ENCODE data around the gene CMTM2. TPM values are rescaled to one million over a fixed set of nuclear protein-coding genes. Genes with fewer than 3 reads are reported as not detected.

Gene CMTM2
- total and polyA plus RNA-seq, 2 donors (not counting 1 experiment from before 2014, with no cell fraction given) = not detected

GRCh38 chr16:66612422-66612821 lies 33.2 kb downstream of the CMTM2 start:
- POLR2A ChIA-PET = no interaction called here
- CTCF ChIA-PET = no interaction called here

DNA sequence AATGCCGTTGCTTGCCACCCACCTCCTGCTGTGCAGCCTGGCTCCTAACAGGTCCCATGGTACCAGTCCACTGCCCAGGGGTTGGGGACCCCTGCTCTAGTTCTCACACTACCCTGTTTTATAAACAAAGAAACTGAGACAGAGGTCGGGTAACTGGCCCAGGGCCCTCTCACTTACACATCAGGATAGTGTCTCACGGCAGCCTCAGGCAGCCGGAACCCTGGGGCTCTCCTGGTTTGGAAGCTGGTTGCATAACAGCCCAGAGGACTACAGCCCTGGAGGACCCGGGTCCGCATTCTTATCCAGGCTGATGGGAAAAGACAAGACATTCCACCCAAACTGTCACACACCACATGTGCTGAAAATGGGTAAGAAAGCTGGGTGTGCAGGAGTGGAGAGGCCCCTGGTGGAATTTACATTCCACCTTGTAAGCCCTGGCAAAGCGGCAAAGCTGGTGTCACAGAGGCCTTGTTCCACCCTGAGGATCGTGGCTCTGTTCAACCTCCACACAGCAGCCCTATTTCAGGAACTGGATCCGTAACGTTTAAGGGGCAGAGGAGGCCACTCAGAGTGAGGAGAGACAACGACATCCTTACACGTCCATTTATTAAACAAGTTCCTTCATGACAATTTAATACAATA lies 35.0 kb downstream of the CMTM2 start:
- Histone ChIP-seq H3K36me3 (replicated peaks in 1 of 2; ENCODE audit: control extremely low read depth in 1 of 2, control insufficient read depth in 1 of 2, extremely low read depth in 1 of 2, insufficient read depth in 2 of 2, low read length in 1 of 2) (peaks cover 0 to 4% of the 10 kb centered on the region in 2 experiments), H3K4me3 (ENCODE audit: control extremely low read depth in 1 of 5, extremely low read depth in 1 of 5, insufficient read depth in 1 of 5, low read depth in 2 of 5, low read length in 4 of 5) (no peak overlapping the region), H3K9ac (ENCODE audit: low read length) (no peak overlapping the region), H3K27me3 (replicated peaks in 1 of 4; ENCODE audit: control extremely low read depth in 1 of 4, control insufficient read depth in 3 of 4, insufficient read depth in 4 of 4, low read length in 3 of 4) (peaks cover 0 to 7% (median 2%) of the 10 kb centered on the region in 4 experiments), H3K79me2 (ENCODE audit: control insufficient read depth, insufficient read depth, low read length) (no peaks in the 10 kb centered on the region), H2AFZ (ENCODE audit: insufficient read depth, low read depth, low read length, poor library complexity, severe bottlenecking) (no peak overlapping the region), H3K27ac (ENCODE audit: low read length in 2 of 2) (no peak overlapping the region), H3K9me3 (ENCODE audit: control extremely low read depth in 1 of 3, control insufficient read depth in 2 of 3, insufficient read depth in 1 of 3, low read length in 2 of 3) (no peaks in the 10 kb centered on the region), H3K4me2 (replicated peaks; ENCODE audit: low read depth, low read length, poor library complexity, severe bottlenecking) (no peak overlapping the region), H4K20me1 (ENCODE audit: control insufficient read depth, insufficient read depth, low read length, poor library complexity, severe bottlenecking) (peaks cover 3% of the 10 kb centered on the region), H3K4me1 (ENCODE audit: control insufficient read depth in 2 of 2, insufficient read depth in 2 of 2, low read length in 2 of 2) (no peaks in the 10 kb centered on the region)
- Mint-ChIP-seq H3K4me1 (no peaks in the 10 kb centered on the region), H3K27me3 (peaks cover 19% of the 10 kb centered on the region), H3K4me3 (no peak overlapping the region), H3K9me3 (ENCODE audit: insufficient read depth) (no peaks in the 10 kb centered on the region), H3K27ac (no peak overlapping the region)
- CTCF ChIA-PET = interaction anchor here (1.6 kb wide), 1 partner anchor 133 kb away, joined by 3 read pairs; no protein-coding TSS in a partner anchor
- 95% methylated on average over 3 of the region's 12 CpGs for WGBS (ENCODE audit: insufficient coverage)
- no peak for ATAC-seq (ENCODE audit: low read depth)
- no peak for TF ChIP-seq EZH2 (IDR thresholded peaks at IDR 0.05; ENCODE audit: borderline replicate concordance, insufficient read depth, low read depth, low read length, poor library complexity, severe bottlenecking)
- TF ChIP-seq, protein P1, sequence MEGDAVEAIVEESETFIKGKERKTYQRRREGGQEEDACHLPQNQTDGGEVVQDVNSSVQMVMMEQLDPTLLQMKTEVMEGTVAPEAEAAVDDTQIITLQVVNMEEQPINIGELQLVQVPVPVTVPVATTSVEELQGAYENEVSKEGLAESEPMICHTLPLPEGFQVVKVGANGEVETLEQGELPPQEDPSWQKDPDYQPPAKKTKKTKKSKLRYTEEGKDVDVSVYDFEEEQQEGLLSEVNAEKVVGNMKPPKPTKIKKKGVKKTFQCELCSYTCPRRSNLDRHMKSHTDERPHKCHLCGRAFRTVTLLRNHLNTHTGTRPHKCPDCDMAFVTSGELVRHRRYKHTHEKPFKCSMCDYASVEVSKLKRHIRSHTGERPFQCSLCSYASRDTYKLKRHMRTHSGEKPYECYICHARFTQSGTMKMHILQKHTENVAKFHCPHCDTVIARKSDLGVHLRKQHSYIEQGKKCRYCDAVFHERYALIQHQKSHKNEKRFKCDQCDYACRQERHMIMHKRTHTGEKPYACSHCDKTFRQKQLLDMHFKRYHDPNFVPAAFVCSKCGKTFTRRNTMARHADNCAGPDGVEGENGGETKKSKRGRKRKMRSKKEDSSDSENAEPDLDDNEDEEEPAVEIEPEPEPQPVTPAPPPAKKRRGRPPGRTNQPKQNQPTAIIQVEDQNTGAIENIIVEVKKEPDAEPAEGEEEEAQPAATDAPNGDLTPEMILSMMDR (IDR thresholded peaks at IDR 0.05) = no peak
- intact Hi-C loops (cut with micrococcal nuclease) = no loop called here
- POLR2A ChIA-PET = no interaction called here
- no peak for DNase-seq

More at GRCh38 chr16:66612422-66612821, 33.2 kb downstream of the CMTM2 start:
- no peak overlapping the region for H3K4me3 Mint-ChIP-seq
- Histone ChIP-seq H3K27ac (ENCODE audit: low read length in 2 of 2) (no peak overlapping the region), H3K4me3 (ENCODE audit: control extremely low read depth in 1 of 5, extremely low read depth in 1 of 5, insufficient read depth in 1 of 5, low read depth in 2 of 5, low read length in 4 of 5) (no peak overlapping the region), H3K9me3 (ENCODE audit: control extremely low read depth in 1 of 3, control insufficient read depth in 2 of 3, insufficient read depth in 1 of 3, low read length in 2 of 3) (no peaks in the 10 kb centered on the region), H3K27me3 (replicated peaks in 1 of 4; ENCODE audit: control extremely low read depth in 1 of 4, control insufficient read depth in 3 of 4, insufficient read depth in 4 of 4, low read length in 3 of 4) (peaks cover 0 to 13% (median 5%) of the 10 kb centered on the region in 4 experiments), H3K36me3 (replicated peaks in 1 of 2; ENCODE audit: control extremely low read depth in 1 of 2, control insufficient read depth in 1 of 2, extremely low read depth in 1 of 2, insufficient read depth in 2 of 2, low read length in 1 of 2) (peaks cover 0 to 4% of the 10 kb centered on the region in 2 experiments), H3K79me2 (ENCODE audit: control insufficient read depth, insufficient read depth, low read length) (no peaks in the 10 kb centered on the region), H2AFZ (ENCODE audit: insufficient read depth, low read depth, low read length, poor library complexity, severe bottlenecking) (no peak overlapping the region), H3K4me2 (replicated peaks; ENCODE audit: low read depth, low read length, poor library complexity, severe bottlenecking) (no peak overlapping the region), H3K9ac (ENCODE audit: low read length) (no peak overlapping the region), H4K20me1 (ENCODE audit: control insufficient read depth, insufficient read depth, low read length, poor library complexity, severe bottlenecking) (peaks cover 20% of the 10 kb centered on the region), H3K4me1 (ENCODE audit: control insufficient read depth in 2 of 2, insufficient read depth in 2 of 2, low read length in 2 of 2) (peaks cover 13% of the 10 kb centered on the region in 2 donors)
- H3K27ac Mint-ChIP-seq = no peak overlapping the region
- intact Hi-C loops (cut with micrococcal nuclease) = no loop called here
- peaks cover 9% of the 10 kb centered on the region for H3K4me1 Mint-ChIP-seq
- H3K27me3 Mint-ChIP-seq = peaks cover 12% of the 10 kb centered on the region
- H3K9me3 Mint-ChIP-seq (ENCODE audit: insufficient read depth) = no peaks in the 10 kb centered on the region
- no peak for TF ChIP-seq EZH2 (IDR thresholded peaks at IDR 0.05; ENCODE audit: borderline replicate concordance, insufficient read depth, low read depth, low read length, poor library complexity, severe bottlenecking)
- TF ChIP-seq, protein P1 (IDR thresholded peaks at IDR 0.05) = no peak
- ATAC-seq (ENCODE audit: low read depth) = no peak
- 96% methylated on average over 14 of the region's 14 CpGs for WGBS (ENCODE audit: insufficient coverage)
- DNase-seq = no peak

Data from B cell (primary cell).